Esophagus (tissue), 2 donors: ENCODE data around the gene P2RY6. TPM values are rescaled to one million over a fixed set of nuclear protein-coding genes. Genes with fewer than 3 reads are reported as not detected.

Experiments
- H3K27ac ChIP-seq, 2 donors: one replicate each; pipeline ENCODE4 v1.5.1; 2013; ENCODE audit warnings: low read depth in 2 of 2, mild to moderate bottlenecking in 2 of 2, inconsistent platforms in 1 of 2, low read length in 1 of 2, moderate library complexity in 1 of 2
- H3K27me3 ChIP-seq, 2 donors: one replicate each; pipeline ENCODE4 v1.6.1; 2013; ENCODE audit warnings: low read length in 2 of 2, control low read depth in 1 of 2, mild to moderate bottlenecking in 1 of 2; ENCODE audit not compliant: insufficient read depth in 2 of 2, control insufficient read depth in 1 of 2
- H3K36me3 ChIP-seq, 2 donors: one replicate each; pipeline ENCODE4 v1.6.1; 2013; ENCODE audit warnings: low read length in 1 of 2; ENCODE audit not compliant: control insufficient read depth in 2 of 2, insufficient read depth in 2 of 2
- H3K4me1 ChIP-seq, 2 donors: one replicate each; pipeline ENCODE4 v1.6.1; 2013; ENCODE audit warnings: low read length in 1 of 2; ENCODE audit not compliant: control insufficient read depth in 2 of 2, insufficient read depth in 2 of 2
- H3K4me3 ChIP-seq, 2 donors: one replicate each; pipeline ENCODE4 v1.5.1; 2013; ENCODE audit warnings: low read length in 2 of 2, mild to moderate bottlenecking in 2 of 2, low read depth in 1 of 2, moderate library complexity in 1 of 2
- H3K9me3 ChIP-seq, 2 donors: one replicate each; pipeline ENCODE4 v1.6.1; 2013; ENCODE audit warnings: mild to moderate bottlenecking in 2 of 2, low read depth in 1 of 2, low read length in 1 of 2, moderate library complexity in 1 of 2; ENCODE audit not compliant: control insufficient read depth in 2 of 2, insufficient read depth in 1 of 2
- WGBS, 2 donors: extraction: QIAGEN DNeasy Blood & Tissue Kit; methylation state at CpG; one replicate each; pipeline ENCODE4 v1.1.7; 2013; 5-methylcytosine and 5-hydroxymethylcytosine counted together
- polyA plus RNA-seq, 2 donors: library from polyadenylated mRNA; stranded (reverse); fragments of 200-250 nt; gene quantifications; one replicate each; pipeline ENCODE4 v1.2.3, GENCODE V29; 2013
- donor health status: healthy with polysubstance abuse.
- donor health status: Bipolar disorder and iron deficiency.

The P2RY6 gene
- polyA plus RNA-seq, 2 donors, result 0.71 to 1.7 TPM

GRCh38 chr11:73318501-73319011 lies 46.4 kb downstream of the P2RY6 start:
- no peak overlapping the region for H3K4me3 ChIP-seq
- H3K36me3 ChIP-seq, result no peaks in the 10 kb centered on the region
- no peaks in the 10 kb centered on the region for H3K9me3 ChIP-seq
- H3K27ac ChIP-seq, result peak overlapping the region in 1 of 2 donors; percentile 77
- no peaks in the 10 kb centered on the region for H3K27me3 ChIP-seq
- peaks cover 7 to 26% of the 10 kb centered on the region in 2 donors for H3K4me1 ChIP-seq
- 45 to 49% methylated on average over 8 of the region's 8 CpGs for WGBS, 2 donors

GRCh38 chr11:73320763-73321603 lies 48.8 kb downstream of the P2RY6 start:
- H3K9me3 ChIP-seq, result no peaks in the 10 kb centered on the region
- H3K4me1 ChIP-seq, result peaks cover 7 to 29% of the 10 kb centered on the region in 2 donors
- H3K27ac ChIP-seq, result peak overlapping the region; percentile 14 to 86
- no peaks in the 10 kb centered on the region for H3K27me3 ChIP-seq
- no peaks in the 10 kb centered on the region for H3K36me3 ChIP-seq
- 36 to 53% methylated on average over 10 of the region's 10 CpGs for WGBS, 2 donors
- H3K4me3 ChIP-seq, result no peak overlapping the region

GRCh38 chr11:73321604-73322381 lies 49.7 kb downstream of the P2RY6 start:
- H3K4me3 ChIP-seq, result no peak overlapping the region

GRCh38 chr11:73322382-73323306 lies 50.5 kb downstream of the P2RY6 start:
- Histone ChIP-seq H3K27me3 (no peaks in the 10 kb centered on the region), H3K27ac (peak overlapping the region; percentile 81 to 86), H3K4me3 (no peak overlapping the region), H3K9me3 (no peaks in the 10 kb centered on the region), H3K4me1 (peaks cover 7 to 25% of the 10 kb centered on the region in 2 donors), H3K36me3 (no peaks in the 10 kb centered on the region)
- WGBS, 2 donors, result 67 to 74% methylated on average over 7 of the region's 7 CpGs

More at GRCh38 chr11:73321604-73322381, 49.7 kb downstream of the P2RY6 start:
- WGBS, 2 donors, result 40 to 51% methylated on average over 10 of the region's 10 CpGs
- Histone ChIP-seq H3K27ac (peak overlapping the region; percentile 25 to 86), H3K36me3 (no peaks in the 10 kb centered on the region), H3K27me3 (no peaks in the 10 kb centered on the region), H3K9me3 (no peaks in the 10 kb centered on the region), H3K4me1 (peaks cover 7 to 29% of the 10 kb centered on the region in 2 donors)

- H3K27me3 ChIP-seq, result no peaks in the 10 kb centered on the region
- H3K4me3 ChIP-seq, result no peak overlapping the region
- no peaks in the 10 kb centered on the region for H3K9me3 ChIP-seq
- H3K36me3 ChIP-seq, result no peaks in the 10 kb centered on the region
- WGBS, 2 donors, result 39 to 44% methylated on average over 14 of the region's 14 CpGs
- peaks cover 7 to 25% of the 10 kb centered on the region in 2 donors for H3K4me1 ChIP-seq
- H3K27ac ChIP-seq, result peak overlapping the region; percentile 81 to 86
Observed at GRCh38 chr11:73323464-73323863, 51.3 kb downstream of the P2RY6 start.

- Histone ChIP-seq H3K9me3 (no peaks in the 10 kb centered on the region), H3K36me3 (no peaks in the 10 kb centered on the region), H3K4me1 (peaks cover 7 to 25% of the 10 kb centered on the region in 2 donors), H3K4me3 (no peak overlapping the region), H3K27ac (peak overlapping the region; percentile 81 to 86), H3K27me3 (no peaks in the 10 kb centered on the region)
- WGBS, 2 donors, result 58 to 63% methylated on average over 9 of the region's 9 CpGs
Observed at GRCh38 chr11:73324116-73324515, 52.0 kb downstream of the P2RY6 start.

GRCh38 chr11:73324665-73325035 lies 52.5 kb downstream of the P2RY6 start:
- Histone ChIP-seq H3K27me3 (no peaks in the 10 kb centered on the region), H3K4me1 (peaks cover 7 to 22% of the 10 kb centered on the region in 2 donors), H3K36me3 (no peaks in the 10 kb centered on the region), H3K27ac (peak overlapping the region; percentile 81 to 86), H3K9me3 (no peaks in the 10 kb centered on the region), H3K4me3 (no peak overlapping the region)
- WGBS, 2 donors, result 82 to 87% methylated on average over 2 of the region's 2 CpGs

GRCh38 chr11:73325036-73325981 lies 53.2 kb downstream of the P2RY6 start:
- 65 to 74% methylated on average over 13 of the region's 13 CpGs for WGBS, 2 donors
- Histone ChIP-seq H3K36me3 (no peaks in the 10 kb centered on the region), H3K9me3 (no peaks in the 10 kb centered on the region), H3K4me1 (peaks cover 2 to 20% of the 10 kb centered on the region in 2 donors), H3K27ac (peak overlapping the region; percentile 81 to 86), H3K4me3 (no peak overlapping the region), H3K27me3 (no peaks in the 10 kb centered on the region)
